ENCODE results near the gene ICA1. TPM values are rescaled to one million over a fixed set of nuclear protein-coding genes. Genes with fewer than 3 reads are reported as not detected.
"Not testable (repeated sequence)": the region's sequence is repeated elsewhere in the genome, so short reads cannot be mapped to it uniquely, and the experiment has no call there.

Gene ICA1
- total and polyA plus RNA-seq, 12 donors, result 29.5 to 92.1 (median 56.8) TPM

DNA sequence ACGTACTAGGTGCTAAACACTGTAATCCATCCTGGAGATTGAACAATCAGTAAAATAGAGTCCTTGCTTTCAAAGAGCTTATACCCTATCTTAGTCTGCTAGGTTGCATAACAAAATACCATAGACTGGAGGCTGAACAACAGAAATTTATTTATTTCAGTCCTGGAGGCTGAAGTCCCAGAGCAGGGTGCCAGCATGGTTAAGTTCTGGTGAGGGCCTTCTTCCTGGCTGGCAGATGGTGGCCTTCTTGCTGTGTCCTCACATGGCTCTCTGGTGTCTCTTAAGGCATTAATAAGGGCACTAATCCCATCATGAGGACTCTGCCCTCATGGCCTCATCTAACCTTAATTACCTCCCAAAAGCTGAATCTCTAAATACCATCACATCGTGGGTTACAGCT, 43.1 kb upstream of the ICA1 start:
- whole genome bisulfite sequencing, 2 donors, result 64 to 71% methylated on average over 2 of the region's 2 CpGs
- intact Hi-C loops (cut with DNase I), result no loop called here

DNA sequence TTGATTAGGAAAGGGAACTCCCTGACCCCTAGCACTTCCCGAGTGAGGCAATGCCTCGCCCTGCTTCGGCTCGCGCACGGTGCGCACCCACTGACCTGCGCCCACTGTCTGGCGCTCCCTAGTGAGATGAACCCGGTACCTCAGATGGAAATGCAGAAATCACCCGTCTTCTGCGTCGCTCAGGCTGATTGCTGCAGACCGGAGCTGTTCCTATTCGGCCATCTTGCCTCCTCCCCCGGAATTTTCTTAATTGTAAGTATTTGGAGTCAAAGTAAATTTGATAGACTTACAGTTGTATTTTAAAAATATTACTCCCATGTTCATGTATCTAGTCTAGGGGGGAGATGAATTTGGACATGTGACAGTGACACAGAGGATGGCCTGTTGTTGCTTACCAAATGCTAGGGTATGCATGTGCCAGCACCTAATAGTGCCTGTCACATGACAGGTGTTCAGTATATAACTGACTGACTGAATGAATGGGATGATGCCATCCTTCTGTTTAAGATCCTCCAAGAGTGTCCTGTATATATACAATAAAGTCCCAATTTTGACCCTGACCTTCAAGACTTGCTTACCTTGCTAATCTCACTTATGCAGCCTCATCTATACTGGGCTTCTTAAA, 42.0 kb upstream of the ICA1 start:
- Histone ChIP-seq H3K4me1 (no peaks in the 10 kb centered on the region), H3K27me3 (no peaks in the 10 kb centered on the region), H3K27ac (no peak overlapping the region), H3K9me3 (no peaks in the 10 kb centered on the region), H3K36me3 (no peaks in the 10 kb centered on the region), H3K4me3 (no peak overlapping the region)
- WGBS, 2 donors, result 89 to 91% methylated on average over 10 to 16 of the region's 16 CpGs
- DNase-seq (no peak), ATAC-seq (no peak)
- no peak for TF ChIP-seq CTCF (IDR thresholded peaks at IDR 0.05)
- intact Hi-C loops (cut with DNase I), result no loop called here

More for the DNA sequence above, 43.1 kb upstream of the ICA1 start:
- Histone ChIP-seq H3K27ac (no peak overlapping the region), H3K9me3 (peaks cover 0 to 7% (median 0%) of the 10 kb centered on the region in 11 donors), H3K4me3 (no peak overlapping the region), H3K4me1 (no peaks in the 10 kb centered on the region), H3K36me3 (no peaks in the 10 kb centered on the region), H3K27me3 (no peaks in the 10 kb centered on the region)
- no peak for TF ChIP-seq CTCF (IDR thresholded peaks at IDR 0.05)
- DNase-seq (no peak), ATAC-seq (no peak)

GRCh38 chr7:8297023-8297422, 35.1 kb upstream of the ICA1 start:
- not testable (repeated sequence) for H3K9me3 ChIP-seq, H3K27ac ChIP-seq, H3K27me3 ChIP-seq, H3K4me3 ChIP-seq, H3K36me3 ChIP-seq, H3K4me1 ChIP-seq, ATAC-seq, DNase-seq
- intact Hi-C loops (cut with DNase I), result loop anchor here in 5 of 10 donors (5.0 to 10.0 kb wide), 9 partner anchors 35 to 872 kb away; partner anchors contain the start of gene ICA1 (in 1 of the 5)
- 97% methylated on average over 7 of the region's 7 CpGs for WGBS, 2 donors

GRCh38 chr7:8296362-8296659, 34.3 kb upstream of the ICA1 start:
- DNase-seq (no peak), ATAC-seq (no peak)
- no peaks in the 10 kb centered on the region for H3K36me3 ChIP-seq
- H3K27me3 ChIP-seq, result no peaks in the 10 kb centered on the region
- 91 to 97% methylated on average over 1 of the region's 1 CpG for WGBS, 2 donors
- no peaks in the 10 kb centered on the region for H3K9me3 ChIP-seq
- H3K27ac ChIP-seq, result no peak overlapping the region
- H3K4me1 ChIP-seq, result no peaks in the 10 kb centered on the region
- intact Hi-C loops (cut with DNase I), result loop anchor here in 5 of 10 donors (5.0 to 10.0 kb wide), 9 partner anchors 34 to 872 kb away; partner anchors contain the start of gene ICA1 (in 1 of the 5)
- H3K4me3 ChIP-seq, result no peak overlapping the region
- no peak for TF ChIP-seq CTCF (IDR thresholded peaks at IDR 0.05)

DNA sequence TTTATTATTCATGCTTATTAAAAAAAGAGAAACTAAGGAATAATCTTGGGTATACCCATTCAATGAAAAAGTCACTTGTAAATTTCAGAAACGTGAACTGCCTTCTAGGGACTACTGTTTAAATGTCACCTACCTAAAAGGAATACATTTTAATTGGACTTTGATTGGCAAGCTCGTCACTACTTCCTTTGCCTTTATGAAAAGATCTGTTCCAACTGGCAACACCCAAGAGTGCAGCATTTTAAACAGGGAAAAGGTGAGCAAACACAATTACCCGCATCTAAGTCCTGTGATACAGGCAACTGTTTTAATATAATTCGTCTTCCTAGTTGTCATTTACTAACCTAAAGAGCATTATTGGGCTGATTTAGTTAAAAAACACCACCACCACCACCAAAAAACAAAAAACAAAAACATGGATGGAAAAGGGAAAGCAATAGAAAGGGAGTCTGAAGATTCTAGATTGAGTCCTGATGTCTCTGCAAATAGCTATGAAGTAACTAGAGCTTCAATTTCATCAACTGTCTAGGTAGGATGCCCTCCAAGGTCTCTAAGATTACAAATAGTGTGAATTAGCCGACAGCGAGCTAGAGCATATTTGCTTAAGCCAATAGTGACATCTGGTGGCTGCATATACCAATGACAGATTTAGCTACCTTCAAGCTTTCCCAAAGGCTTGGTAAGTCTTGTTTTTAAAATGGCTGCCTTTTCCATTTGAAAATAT, 33.8 kb upstream of the ICA1 start:
- WGBS, 2 donors, result 47 to 53% methylated on average over 6 of the region's 6 CpGs
- ATAC-seq (peak; percentile 86 to 96 (median 89)), DNase-seq (peak in 1 of 2 donors; percentile 53)
- no peaks in the 10 kb centered on the region for H3K9me3 ChIP-seq
- H3K27ac ChIP-seq, result no peak overlapping the region
- H3K27me3 ChIP-seq, result no peaks in the 10 kb centered on the region
- peaks cover 0 to 2% (median 0%) of the 10 kb centered on the region in 9 donors for H3K4me1 ChIP-seq
- intact Hi-C loops (cut with DNase I), result loop anchor here in 5 of 10 donors (5.0 to 10.0 kb wide), 9 partner anchors 33 to 871 kb away; partner anchors contain the start of gene ICA1 (in 1 of the 5)
- H3K4me3 ChIP-seq, result no peak overlapping the region
- peak; percentile 55 to 88 (median 79) for TF ChIP-seq CTCF (IDR thresholded peaks at IDR 0.05)
- H3K36me3 ChIP-seq, result no peaks in the 10 kb centered on the region

Measured in heart right ventricle (tissue), 16 donors.